Heart left ventricle (tissue), 16 donors: ENCODE measurements around the gene TPD52L1. TPM values are rescaled to one million over a fixed set of nuclear protein-coding genes. Genes with fewer than 3 reads are reported as not detected.

Experiments used
- ATAC-seq, 4 donors: fragments of 200-7000 bp; cut with Tn5 transposase; one replicate each; pipeline ENCODE4 v1.9.1; 2020 to 2022; ENCODE audit warnings: moderate library complexity in 4 of 4, mild to moderate bottlenecking in 3 of 4, moderate number of reproducible peaks in 1 of 4
- DNase-seq, 5 donors: peaks; one replicate each; pipeline ENCODE4 v3.0.0-alpha.2; 2020
- H3K27ac ChIP-seq, 12 donors: fragments of 200-600 bp; sonication (generic) in 4 of 12; one replicate each; pipeline versions ENCODE4 v1.5.0 to v1.8.0; 2016 to 2022; ENCODE audit warnings: mild to moderate bottlenecking in 2 of 12
- H3K27me3 ChIP-seq, 9 donors: fragments of 200-600 bp; sonication (generic) in 2 of 9; one replicate each; pipeline versions ENCODE4 v1.5.1 to v1.8.0; 2016 to 2022; ENCODE audit warnings: mild to moderate bottlenecking in 3 of 9
- H3K36me3 ChIP-seq, 9 donors: fragments of 200-600 bp; sonication (generic) in 2 of 9; one replicate each; pipeline versions ENCODE4 v1.5.0 to v1.8.0; 2018 to 2022; ENCODE audit warnings: mild to moderate bottlenecking in 2 of 9
- H3K4me1 ChIP-seq, 12 donors: fragments of 200-600 bp; sonication (generic) in 4 of 12; one replicate each; pipeline versions ENCODE4 v1.5.0 to v1.8.0; 2016 to 2022; ENCODE audit warnings: mild to moderate bottlenecking in 3 of 12
- H3K4me3 ChIP-seq, 12 donors: fragments of 200-600 bp; sonication (generic) in 4 of 12; one replicate each; pipeline versions ENCODE4 v1.5.0 to v1.8.0; 2017 to 2022; ENCODE audit warnings: mild to moderate bottlenecking in 9 of 12, moderate library complexity in 4 of 12
- H3K9me3 ChIP-seq, 12 donors: fragments of 200-600 bp; sonication (generic) in 4 of 12; one replicate each; pipeline versions ENCODE4 v1.5.0 to v1.8.0; 2016 to 2022; ENCODE audit warnings: mild to moderate bottlenecking in 1 of 12
- CTCF ChIP-seq, 12 donors: fragments of 200-600 bp; sonication (generic) in 4 of 12; IDR thresholded peaks; one replicate each; pipeline versions ENCODE4 v1.5.0 to v1.8.0; 2018 to 2022; ENCODE audit warnings: antibody characterized with exemption in 12 of 12, mild to moderate bottlenecking in 5 of 12
- POLR2A ChIP-seq, 2 donors: fragments of 450-650 bp; IDR thresholded peaks; one replicate each; pipeline ENCODE4 v1.6.1; 2017; ENCODE audit warnings: antibody characterized with exemption in 2 of 2, mild to moderate bottlenecking in 2 of 2, moderate library complexity in 2 of 2
- WGBS, 4 donors: extraction: QIAGEN DNeasy Blood & Tissue Kit in 2 of 4; methylation state at CpG; one replicate each; pipeline versions ENCODE4 v1.1.5 to v1.1.7; 2013 to 2018; 5-methylcytosine and 5-hydroxymethylcytosine counted together
- intact Hi-C, 10 donors: fragments of 100-400 bp; cut with DNase I; formaldehyde crosslinking; loops; one replicate each; pipeline versions ENCODE4 v1.11.1 to v1.14.2; 2022
- polyA plus RNA-seq, 2 donors: library from polyadenylated mRNA; stranded (reverse); fragments of 200-250 nt; gene quantifications; one replicate each; pipeline ENCODE4 v1.2.3, GENCODE V29; 2013
- total RNA-seq, 9 donors: library from RNA; depleted of rRNA in 2 of 9; stranded (reverse); fragments of >200 nt in 2 of 9; fragmentation: NEBNext Ultra II Directional in 3 of 9; extraction: Animal tissue kit (Norgen Biotek cat#: 25700) in 3 of 9; gene quantifications; one replicate each; pipeline versions ENCODE4 v1.1.0 to v1.2.4, GENCODE V29; 2016 to 2023
- donor health status: ischemic (EF 13 %, LVEDD 7.1; RV severe dilation, severe dysfunction).
- donor health status: healthy with polysubstance abuse.
- donor health status: DM: no; HTN: yes; CAD: no.
- donor health status: DM: no; HTN: no; CAD: no.
- donor health status: ischemic (EF 25% LVEDD 6.9; RV normal size, moderate dysfunction).
- donor health status: ischemic (EF 25% LVEDD 5.7; RV mildly dilated, moderate dysfunction).
- donor health status: healthy.
- donor health status: DM: yes; HTN: yes; CAD: no.
- donor health status: ischemic (EF 35%, LVEDD 5.7; RV mildly dilated, moderate dysfunction).
- donor health status: nonischemic (EF 11% LVEDD 7.7; RV severe dilation, severe dysfunction).
- donor health status: DM: yes; HTN: yes; CAD: no.
- donor health status: PGD.
- donor health status: ischemic (EF 29% LVEDD 5.4; RV normal size, mild dysfunction).
- donor health status: nonischemic (EF 23%, LVEDD 6.1; RV moderate dilation, normal function).

The TPD52L1 gene
- total and polyA plus RNA-seq, 11 donors: 13.0 to 146 (median 69.2) TPM

GRCh38 chr6:125212377-125212776 is 58.8 kb downstream of the TPD52L1 start:
- H3K4me3 ChIP-seq: no peak overlapping the region
- no peaks in the 10 kb centered on the region for H3K36me3 ChIP-seq
- no peak for TF ChIP-seq POLR2A (IDR thresholded peaks at IDR 0.05)
- no peak for TF ChIP-seq CTCF (IDR thresholded peaks at IDR 0.05)
- peaks cover 0 to 32% (median 2%) of the 10 kb centered on the region in 12 donors for H3K4me1 ChIP-seq
- 73 to 83% (median 79%) methylated on average over 2 of the region's 2 CpGs for WGBS, 4 donors
- H3K27ac ChIP-seq: no peak overlapping the region
- no peaks in the 10 kb centered on the region for H3K9me3 ChIP-seq
- no peaks in the 10 kb centered on the region for H3K27me3 ChIP-seq
- no peak for DNase-seq
- no peak for ATAC-seq
- intact Hi-C loops: loop anchor here in 1 of 10 donors (10.0 kb wide), 1 partner anchor 58 kb away; the partner anchor contains the start of gene TPD52L1

GRCh38 chr6:125213939-125214338 is 60.4 kb downstream of the TPD52L1 start:
- H3K4me1 ChIP-seq: peaks cover 0 to 24% (median under 1%) of the 10 kb centered on the region in 12 donors
- intact Hi-C loops: loop anchor here in 1 of 10 donors (10.0 kb wide), 1 partner anchor 59 kb away; the partner anchor contains the start of gene TPD52L1
- ATAC-seq: peak in 1 of 4 donors; percentile 19

GRCh38 chr6:125215252-125215819 is 61.8 kb downstream of the TPD52L1 start:
- no peak for TF ChIP-seq CTCF (IDR thresholded peaks at IDR 0.05)
- no peak for TF ChIP-seq POLR2A (IDR thresholded peaks at IDR 0.05)
- H3K4me1 ChIP-seq: peaks cover 0 to 24% (median under 1%) of the 10 kb centered on the region in 12 donors
- intact Hi-C loops: loop anchor here in 2 of 10 donors (5.0 to 10.0 kb wide), 2 partner anchors 61 to 63 kb away; partner anchors contain the start of gene TPD52L1 (in 2 of the 2)
- H3K36me3 ChIP-seq: no peaks in the 10 kb centered on the region
- no peaks in the 10 kb centered on the region for H3K27me3 ChIP-seq
- H3K9me3 ChIP-seq: no peaks in the 10 kb centered on the region
- peak overlapping the region in 2 of 12 donors; percentile 12 to 41 for H3K27ac ChIP-seq
- no peak overlapping the region for H3K4me3 ChIP-seq
- ATAC-seq (peak; percentile 40 to 66 (median 54)), DNase-seq (no peak)
- WGBS, 4 donors: 83 to 92% (median 90%) methylated on average over 4 of the region's 4 CpGs

More at GRCh38 chr6:125213939-125214338, 60.4 kb downstream of the TPD52L1 start:
- 89 to 98% (median 92%) methylated on average over 3 of the region's 3 CpGs for WGBS, 4 donors
- H3K36me3 ChIP-seq: no peaks in the 10 kb centered on the region
- TF ChIP-seq POLR2A (IDR thresholded peaks at IDR 0.05) (no peak), CTCF (IDR thresholded peaks at IDR 0.05) (no peak)
- H3K4me3 ChIP-seq: no peak overlapping the region
- H3K9me3 ChIP-seq: no peaks in the 10 kb centered on the region
- DNase-seq: no peak
- H3K27me3 ChIP-seq: no peaks in the 10 kb centered on the region
- no peak overlapping the region for H3K27ac ChIP-seq

GRCh38 chr6:125216015-125216414 is 62.4 kb downstream of the TPD52L1 start:
- Histone ChIP-seq H3K27ac (peak overlapping the region in 1 of 12 donors; percentile 41), H3K4me3 (no peak overlapping the region), H3K4me1 (peaks cover 0 to 31% (median 6%) of the 10 kb centered on the region in 12 donors), H3K36me3 (no peaks in the 10 kb centered on the region), H3K27me3 (no peaks in the 10 kb centered on the region), H3K9me3 (no peaks in the 10 kb centered on the region)
- WGBS, 4 donors: 88 to 95% (median 94%) methylated on average over 2 of the region's 2 CpGs
- intact Hi-C loops: loop anchor here in 2 of 10 donors (5.0 to 10.0 kb wide), 2 partner anchors 61 to 64 kb away; partner anchors contain the start of gene TPD52L1 (in 2 of the 2)
- ATAC-seq (no peak), DNase-seq (no peak)
- TF ChIP-seq CTCF (IDR thresholded peaks at IDR 0.05) (no peak), POLR2A (IDR thresholded peaks at IDR 0.05) (no peak)
